ENCODE data around the gene TOP2A.

DNA sequence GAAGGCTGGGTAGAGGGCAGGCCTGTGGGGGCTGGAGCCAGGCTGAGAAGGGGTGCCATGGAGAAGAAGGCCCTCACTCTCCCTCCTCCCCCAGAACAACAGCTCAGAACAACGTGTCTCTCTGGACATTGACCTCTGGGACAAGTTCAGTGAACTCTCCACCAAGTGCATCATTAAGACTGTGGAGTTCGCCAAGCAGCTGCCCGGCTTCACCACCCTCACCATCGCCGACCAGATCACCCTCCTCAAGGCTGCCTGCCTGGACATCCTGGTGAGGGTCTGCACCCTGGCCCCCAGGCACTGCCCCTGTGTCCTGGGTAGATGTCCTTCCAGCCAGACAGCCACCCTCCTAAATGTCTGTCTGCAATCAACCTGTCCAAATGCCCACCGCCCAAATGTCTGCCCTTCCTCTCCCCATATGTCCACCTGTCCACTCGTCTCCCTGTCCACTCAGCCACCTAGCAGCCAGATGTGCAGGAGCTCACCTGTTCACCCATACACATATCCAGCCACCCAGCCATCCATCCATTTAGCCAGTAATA lies 65.4 kb downstream of the TOP2A start:
- TF ChIP-seq, protein P1, sequence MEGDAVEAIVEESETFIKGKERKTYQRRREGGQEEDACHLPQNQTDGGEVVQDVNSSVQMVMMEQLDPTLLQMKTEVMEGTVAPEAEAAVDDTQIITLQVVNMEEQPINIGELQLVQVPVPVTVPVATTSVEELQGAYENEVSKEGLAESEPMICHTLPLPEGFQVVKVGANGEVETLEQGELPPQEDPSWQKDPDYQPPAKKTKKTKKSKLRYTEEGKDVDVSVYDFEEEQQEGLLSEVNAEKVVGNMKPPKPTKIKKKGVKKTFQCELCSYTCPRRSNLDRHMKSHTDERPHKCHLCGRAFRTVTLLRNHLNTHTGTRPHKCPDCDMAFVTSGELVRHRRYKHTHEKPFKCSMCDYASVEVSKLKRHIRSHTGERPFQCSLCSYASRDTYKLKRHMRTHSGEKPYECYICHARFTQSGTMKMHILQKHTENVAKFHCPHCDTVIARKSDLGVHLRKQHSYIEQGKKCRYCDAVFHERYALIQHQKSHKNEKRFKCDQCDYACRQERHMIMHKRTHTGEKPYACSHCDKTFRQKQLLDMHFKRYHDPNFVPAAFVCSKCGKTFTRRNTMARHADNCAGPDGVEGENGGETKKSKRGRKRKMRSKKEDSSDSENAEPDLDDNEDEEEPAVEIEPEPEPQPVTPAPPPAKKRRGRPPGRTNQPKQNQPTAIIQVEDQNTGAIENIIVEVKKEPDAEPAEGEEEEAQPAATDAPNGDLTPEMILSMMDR (conservative IDR thresholded peaks at IDR 0.05 in 1 of 2, IDR thresholded peaks at IDR 0.05 in 1 of 2; ENCODE audit: extremely low read depth in 1 of 2, insufficient read depth in 1 of 2, low read depth in 1 of 2, low read length in 2 of 2) = no peak
- no peak for TF ChIP-seq EZH2 (IDR thresholded peaks at IDR 0.05; ENCODE audit: borderline replicate concordance, low read length)
